ENCODE measurements around the gene FBXW8.

The FBXW8 gene

DNA sequence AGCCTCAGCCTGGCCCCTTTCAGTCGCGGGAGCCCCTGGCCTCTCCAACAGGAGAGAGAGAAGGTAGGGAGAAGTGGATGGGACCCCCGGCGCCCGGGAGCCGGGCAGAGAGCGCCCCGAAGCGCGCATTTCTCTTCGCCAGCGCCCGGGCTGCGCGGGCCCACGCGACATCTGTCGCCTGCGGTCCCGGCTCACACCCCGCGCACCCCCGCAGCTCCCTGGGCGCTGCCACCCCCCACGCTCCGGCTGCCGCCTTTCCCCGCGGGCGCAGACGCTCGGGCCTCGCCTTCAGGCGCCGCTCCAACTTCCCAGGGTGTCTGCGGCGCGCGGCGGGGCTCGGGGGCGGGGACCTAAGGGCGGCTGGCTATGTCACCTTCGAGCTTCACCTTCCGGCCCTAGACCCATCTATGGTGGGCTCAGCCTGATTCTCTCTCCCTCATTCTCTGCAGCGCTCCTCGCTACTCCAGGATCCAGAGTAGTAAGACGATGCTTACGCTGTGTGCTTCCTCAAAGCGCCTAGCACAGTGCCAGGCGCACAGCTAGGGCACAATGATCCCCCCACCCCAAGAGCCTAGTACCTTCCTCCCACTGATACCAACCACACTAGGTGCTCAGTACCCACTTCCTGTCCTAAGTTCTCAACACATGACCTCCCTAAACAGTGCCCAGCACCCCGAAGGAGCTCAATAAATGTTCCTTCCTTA is 31.1 kb upstream of the FBXW8 start:
- Histone ChIP-seq H3K27me3 (replicated peaks; ENCODE audit: control insufficient read depth, insufficient read depth, low read length) (peaks cover 66% of the 10 kb centered on the region), H3K36me3 (ENCODE audit: control insufficient read depth, insufficient read depth, low read length, severe bottlenecking) (no peaks in the 10 kb centered on the region), H3K4me1 (ENCODE audit: control insufficient read depth, insufficient read depth, low read length) (peaks cover 9% of the 10 kb centered on the region), H3K4me3 (ENCODE audit: low read length) (peak overlapping the region; percentile 70), H3K9ac (ENCODE audit: low read length) (peak overlapping the region; percentile 29), H3K9me3 (ENCODE audit: control insufficient read depth, low read length) (peaks cover 6% of the 10 kb centered on the region)
- peak; percentile 22 for DNase-seq (ENCODE audit: low read depth)

DNA sequence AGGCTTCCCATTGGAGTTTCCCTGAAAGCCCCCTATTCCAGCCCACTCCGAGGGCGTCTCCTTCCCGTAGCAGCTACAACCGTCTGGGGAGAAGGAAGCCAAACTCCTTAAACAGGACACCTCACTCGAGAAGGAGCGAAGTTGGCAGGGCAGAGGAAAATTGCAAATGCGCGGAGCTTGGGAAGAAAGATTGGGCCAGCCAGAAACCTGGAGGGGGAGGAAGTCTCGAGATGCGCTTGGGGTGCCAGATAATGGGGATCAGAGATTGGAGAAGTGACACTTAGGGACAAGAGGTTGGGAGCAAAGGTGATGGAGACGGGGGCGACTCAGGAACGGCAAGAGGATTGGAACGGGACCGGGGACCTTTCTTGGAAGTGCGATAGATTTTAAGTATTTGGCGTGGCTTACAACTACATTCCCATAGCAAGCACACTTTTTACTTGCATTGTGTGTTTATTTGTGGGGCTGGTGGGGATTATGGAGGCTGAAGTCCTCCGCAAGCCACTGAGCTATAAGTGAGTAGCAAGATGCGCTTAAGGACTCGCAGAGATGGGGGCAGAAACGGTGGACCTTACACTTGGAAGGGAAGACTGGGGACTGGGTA is 30.4 kb upstream of the FBXW8 start:
- H3K9me3 ChIP-seq (ENCODE audit: control insufficient read depth, low read length) = no peaks in the 10 kb centered on the region
- H3K9ac ChIP-seq (ENCODE audit: low read length) = no peak overlapping the region
- peak overlapping the region; percentile 50 for H3K4me3 ChIP-seq (ENCODE audit: low read length)
- DNase-seq (ENCODE audit: low read depth) = peak; percentile 14
- peaks cover 9% of the 10 kb centered on the region for H3K4me1 ChIP-seq (ENCODE audit: control insufficient read depth, insufficient read depth, low read length)
- peaks cover 66% of the 10 kb centered on the region for H3K27me3 ChIP-seq (replicated peaks; ENCODE audit: control insufficient read depth, insufficient read depth, low read length)
- no peaks in the 10 kb centered on the region for H3K36me3 ChIP-seq (ENCODE audit: control insufficient read depth, insufficient read depth, low read length, severe bottlenecking)

DNA sequence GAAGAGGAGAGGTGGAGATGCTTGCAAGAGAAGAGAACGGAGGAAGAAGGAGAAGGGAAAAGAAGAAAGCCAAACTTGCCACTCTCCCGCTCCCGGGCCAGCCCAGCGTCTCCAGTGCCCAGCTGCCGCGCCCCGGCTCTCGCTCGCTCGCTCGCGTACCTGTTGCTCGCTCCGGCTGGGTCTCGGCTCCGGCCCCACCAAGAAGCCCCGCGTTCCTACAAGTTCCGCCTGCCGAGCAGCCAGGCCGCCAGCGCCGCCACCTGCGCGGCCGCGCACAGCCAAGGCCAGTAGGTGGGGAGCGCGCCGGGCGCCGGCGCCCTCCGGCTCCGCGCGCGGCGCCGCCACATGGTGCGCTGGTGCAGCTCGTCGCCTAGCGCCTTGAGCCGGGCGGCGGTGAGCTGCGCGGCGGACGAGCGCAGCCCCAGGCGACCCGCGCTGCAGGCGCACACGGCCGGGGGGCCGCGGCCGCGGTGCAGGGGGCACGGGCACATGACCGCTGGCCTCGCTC is 29.9 kb upstream of the FBXW8 start:
- DNase-seq (ENCODE audit: low read depth) = peak; percentile 75
- Histone ChIP-seq H3K27me3 (replicated peaks; ENCODE audit: control insufficient read depth, insufficient read depth, low read length) (peaks cover 64% of the 10 kb centered on the region), H3K9ac (ENCODE audit: low read length) (no peak overlapping the region)

GRCh38 chr12:116881325-116881876 is 29.3 kb upstream of the FBXW8 start, which contains the start of gene HRK:
TSS of gene HRK (minus strand) at chr12:116881441. CDS start at chr12:116881307, 134 bp downstream.
- peaks cover 59% of the 10 kb centered on the region for H3K27me3 ChIP-seq (replicated peaks; ENCODE audit: control insufficient read depth, insufficient read depth, low read length)
- H3K36me3 ChIP-seq (ENCODE audit: control insufficient read depth, insufficient read depth, low read length, severe bottlenecking) = no peaks in the 10 kb centered on the region
- H3K4me1 ChIP-seq (ENCODE audit: control insufficient read depth, insufficient read depth, low read length) = peaks cover 9% of the 10 kb centered on the region
- peak within 1 kb of the TSS; percentile 50 for H3K4me3 ChIP-seq (ENCODE audit: low read length)
- no peak within 1 kb of the TSS for H3K9ac ChIP-seq (ENCODE audit: low read length)
- no peak for DNase-seq (ENCODE audit: low read depth)
- H3K9me3 ChIP-seq (ENCODE audit: control insufficient read depth, low read length) = no peaks in the 10 kb centered on the region

More for the DNA sequence above, 29.9 kb upstream of the FBXW8 start:
- Histone ChIP-seq H3K4me1 (ENCODE audit: control insufficient read depth, insufficient read depth, low read length) (peaks cover 9% of the 10 kb centered on the region), H3K9me3 (ENCODE audit: control insufficient read depth, low read length) (no peaks in the 10 kb centered on the region), H3K4me3 (ENCODE audit: low read length) (peak overlapping the region; percentile 50), H3K36me3 (ENCODE audit: control insufficient read depth, insufficient read depth, low read length, severe bottlenecking) (no peaks in the 10 kb centered on the region)

DNA sequence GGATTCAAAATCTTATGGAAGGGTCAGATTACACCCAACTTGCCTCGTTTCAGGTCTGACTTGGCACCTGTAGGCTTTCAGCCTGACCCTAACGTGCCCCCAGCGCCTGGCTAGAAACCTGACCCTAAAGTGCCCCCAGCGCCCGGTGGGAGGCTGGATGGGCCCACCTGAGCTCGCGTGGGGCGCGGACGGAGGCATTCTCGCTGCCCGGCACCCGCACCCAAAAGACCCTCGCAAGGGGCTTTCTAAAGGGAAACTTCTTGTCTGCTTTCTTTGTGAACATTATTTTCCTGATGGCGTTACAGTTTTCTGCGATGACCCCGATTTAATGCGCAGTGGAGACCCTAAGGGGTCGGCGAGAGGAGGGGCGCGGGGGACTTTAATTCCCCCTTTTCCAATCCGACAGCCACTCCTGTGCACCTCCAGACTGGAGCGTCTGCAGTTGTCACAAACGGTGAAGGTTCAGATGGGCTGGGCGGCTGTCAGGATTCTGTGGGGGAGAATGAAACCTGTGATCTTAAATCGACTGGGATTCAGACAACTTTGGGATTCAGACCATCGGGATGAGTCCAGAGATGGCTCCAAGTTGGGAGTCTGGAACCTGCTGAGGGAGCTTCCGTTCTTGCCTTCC is 28.8 kb upstream of the FBXW8 start:
- no peaks in the 10 kb centered on the region for H3K36me3 ChIP-seq (ENCODE audit: control insufficient read depth, insufficient read depth, low read length, severe bottlenecking)
- H3K9me3 ChIP-seq (ENCODE audit: control insufficient read depth, low read length) = no peaks in the 10 kb centered on the region
- peaks cover 9% of the 10 kb centered on the region for H3K4me1 ChIP-seq (ENCODE audit: control insufficient read depth, insufficient read depth, low read length)
- no peak for DNase-seq (ENCODE audit: low read depth)
- peaks cover 59% of the 10 kb centered on the region for H3K27me3 ChIP-seq (replicated peaks; ENCODE audit: control insufficient read depth, insufficient read depth, low read length)
- no peak overlapping the region for H3K9ac ChIP-seq (ENCODE audit: low read length)
- no peak overlapping the region for H3K4me3 ChIP-seq (ENCODE audit: low read length)

- no peaks in the 10 kb centered on the region for H3K9me3 ChIP-seq (ENCODE audit: control insufficient read depth, low read length)
- H3K27me3 ChIP-seq (replicated peaks; ENCODE audit: control insufficient read depth, insufficient read depth, low read length) = peaks cover 56% of the 10 kb centered on the region
- no peak overlapping the region for H3K4me3 ChIP-seq (ENCODE audit: low read length)
- no peaks in the 10 kb centered on the region for H3K36me3 ChIP-seq (ENCODE audit: control insufficient read depth, insufficient read depth, low read length, severe bottlenecking)
- H3K9ac ChIP-seq (ENCODE audit: low read length) = no peak overlapping the region
- peaks cover 9% of the 10 kb centered on the region for H3K4me1 ChIP-seq (ENCODE audit: control insufficient read depth, insufficient read depth, low read length)
- peak; percentile 24 for DNase-seq (ENCODE audit: low read depth)
Measured at GRCh38 chr12:116882742-116883141, 28.0 kb upstream of the FBXW8 start.

DNA sequence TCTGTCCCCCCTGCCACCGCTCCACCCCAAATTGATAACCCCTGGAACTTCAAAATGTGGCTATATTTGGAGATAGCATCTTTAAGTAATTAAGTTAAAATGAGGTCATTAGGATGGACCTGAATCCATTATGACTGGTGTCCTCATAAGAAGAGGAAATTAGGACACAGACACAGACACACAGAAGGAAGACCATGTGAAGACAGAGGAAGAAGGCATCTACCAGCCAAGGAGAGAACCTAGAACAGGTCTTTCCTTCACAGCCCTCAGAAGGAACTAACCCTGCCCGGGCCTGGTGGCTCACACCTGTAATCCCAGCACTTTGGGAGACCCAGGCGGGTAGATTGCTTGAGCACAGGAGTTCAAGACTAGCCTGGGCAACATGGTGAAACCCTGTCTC is 25.9 kb upstream of the FBXW8 start:
- no peak overlapping the region for H3K4me3 ChIP-seq (ENCODE audit: low read length)
- H3K9ac ChIP-seq (ENCODE audit: low read length) = no peak overlapping the region
- no peak for DNase-seq (ENCODE audit: low read depth)
- no peaks in the 10 kb centered on the region for H3K36me3 ChIP-seq (ENCODE audit: control insufficient read depth, insufficient read depth, low read length, severe bottlenecking)
- no peaks in the 10 kb centered on the region for H3K9me3 ChIP-seq (ENCODE audit: control insufficient read depth, low read length)
- no peaks in the 10 kb centered on the region for H3K4me1 ChIP-seq (ENCODE audit: control insufficient read depth, insufficient read depth, low read length)
- H3K27me3 ChIP-seq (replicated peaks; ENCODE audit: control insufficient read depth, insufficient read depth, low read length) = peaks cover 47% of the 10 kb centered on the region

- no peak for DNase-seq (ENCODE audit: low read depth)
- peaks cover 45% of the 10 kb centered on the region for H3K27me3 ChIP-seq (replicated peaks; ENCODE audit: control insufficient read depth, insufficient read depth, low read length)
- no peak overlapping the region for H3K9ac ChIP-seq (ENCODE audit: low read length)
- H3K36me3 ChIP-seq (ENCODE audit: control insufficient read depth, insufficient read depth, low read length, severe bottlenecking) = no peaks in the 10 kb centered on the region
- peaks cover 4% of the 10 kb centered on the region for H3K9me3 ChIP-seq (ENCODE audit: control insufficient read depth, low read length)
- no peak overlapping the region for H3K4me3 ChIP-seq (ENCODE audit: low read length)
- no peaks in the 10 kb centered on the region for H3K4me1 ChIP-seq (ENCODE audit: control insufficient read depth, insufficient read depth, low read length)
Measured at GRCh38 chr12:116885491-116885890, 25.3 kb upstream of the FBXW8 start.

GRCh38 chr12:116887244-116887643 is 23.5 kb upstream of the FBXW8 start:
- no peak overlapping the region for H3K4me3 ChIP-seq (ENCODE audit: low read length)
- no peaks in the 10 kb centered on the region for H3K4me1 ChIP-seq (ENCODE audit: control insufficient read depth, insufficient read depth, low read length)
- no peaks in the 10 kb centered on the region for H3K36me3 ChIP-seq (ENCODE audit: control insufficient read depth, insufficient read depth, low read length, severe bottlenecking)
- peaks cover 5% of the 10 kb centered on the region for H3K9me3 ChIP-seq (ENCODE audit: control insufficient read depth, low read length)
- DNase-seq (ENCODE audit: low read depth) = no peak
- H3K27me3 ChIP-seq (replicated peaks; ENCODE audit: control insufficient read depth, insufficient read depth, low read length) = peaks cover 37% of the 10 kb centered on the region
- H3K9ac ChIP-seq (ENCODE audit: low read length) = no peak overlapping the region

DNA sequence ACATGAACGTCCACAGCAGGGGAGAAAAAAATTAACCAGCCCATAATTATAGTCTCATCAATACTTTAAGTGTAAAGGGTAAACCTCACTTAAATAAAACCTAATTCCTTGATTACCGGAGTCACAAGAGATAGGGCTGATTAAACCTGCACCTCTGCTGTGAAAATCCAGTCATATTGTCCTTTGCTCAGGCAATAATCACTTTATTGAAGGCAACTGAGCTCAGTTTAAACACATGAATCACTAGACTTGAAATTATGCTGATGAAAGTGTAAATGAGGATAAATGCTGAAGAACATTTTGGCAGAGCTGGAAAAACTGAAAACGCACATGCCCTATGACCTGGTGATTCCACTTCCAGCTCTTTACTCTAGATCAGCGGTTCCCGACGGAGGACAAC is 22.9 kb upstream of the FBXW8 start:
- no peaks in the 10 kb centered on the region for H3K4me1 ChIP-seq (ENCODE audit: control insufficient read depth, insufficient read depth, low read length)
- H3K36me3 ChIP-seq (ENCODE audit: control insufficient read depth, insufficient read depth, low read length, severe bottlenecking) = no peaks in the 10 kb centered on the region
- peaks cover 30% of the 10 kb centered on the region for H3K27me3 ChIP-seq (replicated peaks; ENCODE audit: control insufficient read depth, insufficient read depth, low read length)
- DNase-seq (ENCODE audit: low read depth) = no peak
- H3K9ac ChIP-seq (ENCODE audit: low read length) = no peak overlapping the region
- peaks cover 5% of the 10 kb centered on the region for H3K9me3 ChIP-seq (ENCODE audit: control insufficient read depth, low read length)
- no peak overlapping the region for H3K4me3 ChIP-seq (ENCODE audit: low read length)

DNA sequence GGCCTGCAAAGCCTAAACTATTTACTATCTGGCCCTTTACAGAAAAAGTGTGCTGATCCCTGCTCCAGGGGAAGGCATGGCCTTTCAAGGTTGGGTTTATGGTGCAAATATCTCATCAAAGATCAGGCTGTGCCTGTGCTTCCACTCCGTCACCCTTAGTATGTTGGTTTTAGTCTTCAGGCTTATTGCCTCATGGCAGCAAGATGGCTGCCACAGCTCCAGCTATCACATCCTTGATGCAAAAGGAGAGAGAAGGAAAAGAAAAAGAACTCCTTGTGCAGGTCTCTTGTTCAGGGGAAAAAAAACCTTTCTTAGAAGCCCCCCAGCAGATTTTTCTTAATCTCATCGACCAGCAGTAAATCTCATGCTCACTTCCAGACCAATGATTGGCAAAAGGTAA is 20.4 kb upstream of the FBXW8 start:
- Histone ChIP-seq H3K4me3 (ENCODE audit: low read length) (no peak overlapping the region), H3K36me3 (ENCODE audit: control insufficient read depth, insufficient read depth, low read length, severe bottlenecking) (no peaks in the 10 kb centered on the region), H3K9me3 (ENCODE audit: control insufficient read depth, low read length) (peaks cover 5% of the 10 kb centered on the region), H3K4me1 (ENCODE audit: control insufficient read depth, insufficient read depth, low read length) (peaks cover 2% of the 10 kb centered on the region), H3K9ac (ENCODE audit: low read length) (no peak overlapping the region), H3K27me3 (replicated peaks; ENCODE audit: control insufficient read depth, insufficient read depth, low read length) (peaks cover 17% of the 10 kb centered on the region)
- no peak for DNase-seq (ENCODE audit: low read depth)
